Pulmonary artery endothelial cell (primary cell): Measurements from ENCODE around the gene MAMDC4. TPM values are rescaled to one million over a fixed set of nuclear protein-coding genes. Genes with fewer than 3 reads are reported as not detected.

Source experiments
- DNase-seq: peaks from one replicate; pipeline ENCODE4 v3.0.0-alpha.2; 2011; ENCODE audit warnings: low read depth, low spot score
- total RNA-seq: library from RNA; depleted of rRNA; stranded (reverse); fragments of >200 nt; gene quantifications from 2 replicates; pipeline ENCODE4 v1.2.3, GENCODE V29; 2014

The MAMDC4 gene
- total RNA-seq, 1 donor from 2014 or later, result 0.86 TPM

- no peak for DNase-seq
Measured at GRCh38 chr9:136886610-136887597, 34.8 kb downstream of the MAMDC4 start.

- DNase-seq, result no peak
Measured at GRCh38 chr9:136888454-136888853, 36.3 kb downstream of the MAMDC4 start.

DNA sequence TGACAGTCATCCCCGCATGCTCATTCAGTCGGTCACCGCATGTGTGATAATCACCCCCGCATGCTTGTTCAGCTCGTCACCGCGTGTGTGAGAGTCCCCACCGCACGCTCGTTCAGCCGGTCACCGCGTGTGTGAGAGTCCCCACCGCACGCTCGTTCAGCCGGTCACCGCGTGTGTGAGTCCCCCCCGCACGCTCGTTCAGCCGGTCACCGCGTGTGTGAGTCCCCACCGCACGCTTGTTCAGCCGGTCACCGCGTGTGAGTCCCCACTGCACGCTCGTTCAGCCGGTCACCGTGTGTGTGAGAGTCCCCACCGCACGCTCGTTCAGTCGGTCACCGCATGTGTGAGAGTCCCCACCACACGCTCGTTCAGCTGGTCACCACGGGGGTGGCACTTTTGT, 37.7 kb downstream of the MAMDC4 start:
- DNase-seq, result no peak

DNA sequence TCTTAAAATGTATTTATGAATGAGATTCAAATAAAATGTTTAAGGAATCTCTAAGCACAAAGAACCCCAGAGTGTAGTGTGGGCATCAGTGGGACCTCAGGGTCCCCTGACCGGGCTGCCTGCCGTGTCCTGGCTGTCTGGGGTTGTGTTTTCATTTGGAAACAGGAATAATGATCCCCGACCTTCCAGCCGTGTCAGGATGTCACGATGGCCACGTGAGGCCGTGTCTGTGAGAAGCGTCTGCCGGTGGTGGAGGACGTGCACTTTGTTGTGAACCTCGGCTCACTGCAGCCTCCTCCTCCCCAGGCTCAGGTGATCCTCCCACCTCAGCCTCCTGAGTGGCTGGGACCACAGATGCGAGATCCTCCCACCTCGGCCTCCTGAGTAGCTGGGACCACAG, 38.5 kb downstream of the MAMDC4 start:
- DNase-seq, result no peak

DNA sequence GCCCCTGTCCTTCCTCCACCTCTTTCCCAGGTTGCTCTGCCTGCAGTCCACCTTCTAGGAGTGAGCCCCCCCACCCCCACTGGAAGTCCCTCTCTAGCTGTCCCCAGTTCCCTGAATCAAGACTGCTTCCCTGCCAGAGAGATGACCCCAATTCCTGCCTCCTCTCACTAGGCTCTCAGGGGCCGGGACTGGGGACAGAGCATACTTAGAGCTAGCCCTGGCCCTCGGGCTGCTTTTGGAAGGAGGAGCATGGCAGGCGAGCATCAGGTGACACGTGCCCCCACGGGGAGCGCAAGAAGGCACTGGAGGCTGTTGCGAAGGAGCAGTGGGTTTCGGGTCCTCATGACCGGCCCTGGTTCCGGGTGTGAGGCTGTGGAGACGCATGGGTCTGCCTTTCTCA, 43.9 kb downstream of the MAMDC4 start:
- DNase-seq, result no peak

DNA sequence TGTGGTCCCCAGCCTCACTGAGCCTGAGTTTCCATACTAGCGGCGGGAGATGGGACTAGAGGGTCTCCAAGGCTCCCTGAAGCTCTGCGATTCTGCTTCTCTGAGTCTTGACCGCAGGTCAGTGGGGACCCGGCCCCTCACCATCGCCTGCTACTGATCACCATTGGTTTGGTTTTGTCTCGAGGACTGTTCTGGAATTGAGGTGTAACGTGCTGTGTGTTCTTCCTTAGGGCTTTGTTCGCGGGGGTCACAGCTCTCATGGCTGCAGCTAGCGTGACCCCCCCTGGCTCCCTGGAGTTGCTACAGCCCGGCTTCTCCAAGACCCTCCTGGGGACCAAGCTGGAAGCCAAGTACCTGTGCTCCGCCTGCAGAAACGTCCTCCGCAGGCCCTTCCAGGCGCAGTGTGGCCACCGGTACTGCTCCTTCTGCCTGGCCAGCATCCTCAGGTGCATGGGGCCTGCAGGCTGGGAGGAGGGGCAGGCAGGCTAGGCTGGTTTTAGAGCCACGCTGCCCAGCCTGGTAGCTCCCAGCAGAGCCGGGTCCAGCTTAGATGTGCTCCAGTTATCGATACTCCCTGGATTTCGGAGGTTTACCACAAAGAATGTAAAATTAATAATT, 46.4 kb downstream of the MAMDC4 start:
- DNase-seq, result no peak

DNA sequence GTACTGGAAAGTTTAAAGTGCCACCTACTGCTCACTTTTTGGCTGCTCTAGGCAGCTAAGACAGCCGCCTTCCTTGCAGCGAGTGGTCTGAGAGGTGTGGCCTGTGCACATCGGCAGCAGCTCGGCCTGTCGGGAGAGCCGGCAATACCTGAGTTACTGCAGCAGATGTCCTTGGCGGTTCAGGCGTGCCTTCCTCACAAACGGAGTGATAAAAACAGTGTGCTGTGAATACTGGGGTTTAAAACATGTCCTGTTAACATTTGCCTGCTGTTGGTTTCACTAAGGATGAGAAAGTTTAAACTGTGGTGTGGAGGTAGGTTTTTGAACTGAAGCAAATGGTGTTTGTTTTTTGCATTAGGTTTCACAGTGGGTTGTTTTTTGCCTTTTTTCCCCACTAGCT, 47.0 kb downstream of the MAMDC4 start:
- no peak for DNase-seq

DNA sequence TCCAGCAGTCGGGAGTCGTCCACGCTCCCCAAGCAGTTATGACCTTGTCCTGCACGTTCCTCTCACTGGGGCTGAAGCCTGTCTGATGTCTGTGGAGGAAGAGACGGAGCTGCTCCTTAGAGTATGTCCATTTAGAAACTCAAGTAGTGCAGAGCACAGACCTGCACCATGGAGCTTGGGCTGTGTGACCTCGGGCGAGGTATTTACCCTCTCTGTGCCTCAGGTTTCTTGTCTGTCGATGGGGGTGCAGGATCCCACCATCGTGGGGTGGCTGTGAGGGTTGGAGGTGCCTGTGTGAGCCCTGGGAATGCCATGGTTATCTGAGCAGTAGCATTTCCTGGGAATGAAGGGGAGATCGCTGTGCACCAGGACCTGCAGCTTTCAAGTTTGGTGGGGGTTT, 48.4 kb downstream of the MAMDC4 start:
- DNase-seq, result no peak

DNA sequence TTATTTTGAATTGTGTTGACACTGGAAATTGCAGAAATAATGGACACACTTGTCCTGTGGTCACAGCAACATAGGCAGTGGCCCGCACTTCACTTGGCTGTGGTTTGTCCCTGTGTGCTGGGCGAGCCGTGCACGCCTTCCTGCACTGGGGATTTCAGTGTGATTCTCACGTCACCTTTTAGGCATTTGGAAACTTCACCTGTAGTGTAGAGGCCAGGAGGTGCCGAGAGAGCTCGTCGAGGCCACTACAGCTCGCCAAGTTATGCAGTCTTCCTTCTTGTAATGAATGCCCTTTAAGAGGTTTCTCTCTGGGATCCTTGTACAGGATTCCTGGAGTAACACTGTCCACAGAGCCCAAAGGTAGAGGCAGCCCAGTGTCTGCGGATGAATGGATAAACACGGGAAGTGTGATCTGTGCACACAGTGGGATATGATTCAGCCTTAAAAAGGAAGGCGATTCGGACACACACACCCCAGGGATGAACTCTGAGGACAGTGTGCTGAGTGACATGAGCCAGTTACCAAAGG, 48.9 kb downstream of the MAMDC4 start:
- DNase-seq, result no peak

DNA sequence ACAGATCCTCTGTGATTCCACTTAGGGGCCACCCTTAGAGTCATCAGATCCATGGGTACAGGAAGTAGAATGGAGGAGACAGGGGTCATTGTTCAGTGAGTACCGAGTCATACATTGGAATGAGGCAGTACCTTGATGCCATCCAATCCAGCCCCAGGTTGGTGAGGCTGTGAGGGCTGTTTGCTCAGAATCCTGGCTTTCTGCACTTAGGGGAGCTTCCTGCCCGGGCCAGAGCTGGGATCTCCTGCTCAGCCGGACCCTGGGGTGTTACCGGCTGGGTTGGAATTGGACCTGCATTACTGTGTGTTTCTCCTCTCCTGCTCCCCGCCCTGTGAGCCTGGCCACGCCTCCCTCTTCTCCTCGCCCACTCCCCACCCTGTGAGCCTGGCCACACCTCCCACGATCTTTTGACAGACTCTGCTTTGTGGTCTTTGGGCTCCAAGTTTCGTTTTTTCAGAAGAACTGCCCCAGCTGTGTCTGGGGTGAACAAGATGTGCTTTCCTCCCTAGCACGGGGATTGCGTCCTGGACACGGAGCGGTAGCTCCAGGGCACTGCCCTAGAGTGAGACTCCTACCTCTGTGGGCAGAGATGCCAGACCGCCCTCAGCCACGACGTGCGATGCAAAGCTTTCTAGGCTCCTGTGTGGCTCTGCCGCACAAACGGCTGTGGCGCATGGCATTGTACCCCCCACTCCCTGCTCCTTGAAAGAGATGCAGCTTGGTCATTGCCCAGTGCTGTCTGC, 49.5 kb downstream of the MAMDC4 start:
- DNase-seq, result no peak

GRCh38 chr9:136902259-136902821, 50.2 kb downstream of the MAMDC4 start:
- DNase-seq, result peak; percentile 35

GRCh38 chr9:136903041-136903554, 51.0 kb downstream of the MAMDC4 start:
- DNase-seq, result no peak

GRCh38 chr9:136906266-136906665, 54.1 kb downstream of the MAMDC4 start:
- DNase-seq, result no peak

DNA sequence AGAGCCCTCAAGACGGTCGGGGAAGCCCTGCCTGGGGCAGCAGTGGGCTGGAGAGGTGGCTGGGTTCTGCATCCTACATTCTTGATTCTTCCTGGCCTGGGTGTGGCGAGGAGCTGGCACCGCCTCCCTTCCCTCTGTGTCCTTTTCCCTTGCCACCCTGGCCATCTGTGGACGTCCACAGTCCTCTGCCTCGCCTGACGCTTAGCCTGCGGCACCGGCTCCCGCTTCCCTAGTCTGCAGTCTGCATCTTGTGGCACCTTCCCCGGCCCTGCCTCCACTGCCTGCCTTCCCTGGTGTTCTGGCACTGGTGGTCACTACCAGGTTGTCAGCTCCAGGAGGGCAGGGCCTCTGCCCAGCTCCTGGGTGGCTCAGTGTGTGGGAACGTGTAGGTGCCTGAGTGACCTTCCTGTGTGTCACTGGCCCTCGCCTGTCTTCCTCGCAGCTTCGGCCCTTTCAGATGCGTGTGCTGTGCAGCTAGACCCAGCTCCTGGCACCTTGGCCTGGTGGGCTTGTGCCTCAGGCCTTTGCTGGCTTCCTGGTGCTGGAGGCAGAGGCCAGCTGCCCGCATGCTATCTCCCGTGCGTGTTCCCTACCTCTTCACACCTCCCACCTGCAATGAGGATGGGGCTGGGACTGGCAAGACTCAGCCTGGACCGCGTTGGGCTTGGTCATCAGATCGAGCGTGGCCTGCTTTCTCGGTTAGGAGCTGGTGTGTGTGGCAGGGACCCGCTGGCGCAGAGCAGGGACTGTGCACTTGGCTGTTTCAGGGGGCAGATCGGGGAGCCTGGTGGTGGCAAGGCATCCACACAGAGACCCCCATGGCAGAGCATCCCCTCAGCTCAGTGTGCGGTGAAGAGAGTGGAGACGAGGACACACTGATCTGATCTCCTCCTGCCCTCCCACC, 55.1 kb downstream of the MAMDC4 start:
- no peak for DNase-seq

Other genes starting within 250 kb of the MAMDC4 start
- gene EGFL7, start 189.4 kb upstream of the MAMDC4 start, total RNA-seq, result 450 and 500 TPM in 2 replicates
- 48.9 and 49.9 TPM in 2 replicates for gene AGPAT2, start 164.9 kb upstream of the MAMDC4 start, total RNA-seq
- gene DIPK1B, start 139.8 kb upstream of the MAMDC4 start, total RNA-seq, result 152 and 177 TPM in 2 replicates
- gene LCN10, start 109.4 kb upstream of the MAMDC4 start, total RNA-seq, result under 0.01 TPM in 1 of 2 replicates, not detected in the other
- gene LCN6, start 103.8 kb upstream of the MAMDC4 start, total RNA-seq, result not detected in 2 replicates
- gene LCN8, start 94.1 kb upstream of the MAMDC4 start, total RNA-seq, result not detected in 2 replicates
- gene LCN15, start 87.8 kb upstream of the MAMDC4 start, total RNA-seq, result not detected in 2 replicates
- 47.5 and 73.2 TPM in 2 replicates for gene TMEM141, start 61.0 kb upstream of the MAMDC4 start, total RNA-seq
- gene CCDC183, start 56.0 kb upstream of the MAMDC4 start, total RNA-seq, result 0.18 and 0.26 TPM in 2 replicates
- gene RABL6, start 44.4 kb upstream of the MAMDC4 start, total RNA-seq, result 85.5 and 96.1 TPM in 2 replicates
- 0.66 and 0.78 TPM in 2 replicates for gene AJM1, start 9.9 kb upstream of the MAMDC4 start, total RNA-seq
- gene PHPT1, start 2.9 kb upstream of the MAMDC4 start, total RNA-seq, result 150 and 171 TPM in 2 replicates
- gene EDF1, start 14.0 kb downstream of the MAMDC4 start, total RNA-seq, result 279 and 309 TPM in 2 replicates
- gene TRAF2, start 34.2 kb downstream of the MAMDC4 start, total RNA-seq, result 12.7 and 23.9 TPM in 2 replicates
- 171 and 182 TPM in 2 replicates for gene FBXW5, start 92.4 kb downstream of the MAMDC4 start, total RNA-seq
- 0.67 TPM in 1 of 2 replicates, not detected in the other for gene C8G, start 92.9 kb downstream of the MAMDC4 start, total RNA-seq
- not detected in 2 replicates for gene LCN12, start 99.9 kb downstream of the MAMDC4 start, total RNA-seq
- not detected in 2 replicates for gene PTGDS, start 125.2 kb downstream of the MAMDC4 start, total RNA-seq
- not detected in 2 replicates for gene LCNL1, start 130.6 kb downstream of the MAMDC4 start, total RNA-seq
- gene PAXX, start 140.1 kb downstream of the MAMDC4 start, total RNA-seq, result 17.8 and 18.0 TPM in 2 replicates
- 0.33 and 0.46 TPM in 2 replicates for gene CLIC3, start 144.2 kb downstream of the MAMDC4 start, total RNA-seq
- gene ABCA2, start 175.9 kb downstream of the MAMDC4 start, total RNA-seq, result 7.9 and 15.7 TPM in 2 replicates
- not detected in 2 replicates for gene FUT7, start 179.7 kb downstream of the MAMDC4 start, total RNA-seq
- 31.2 and 33.0 TPM in 2 replicates for gene NPDC1, start 193.8 kb downstream of the MAMDC4 start, total RNA-seq
- gene ENTPD2, start 201.7 kb downstream of the MAMDC4 start, total RNA-seq, result not detected in 2 replicates
- gene SAPCD2, start 218.2 kb downstream of the MAMDC4 start, total RNA-seq, result 17.6 and 31.1 TPM in 2 replicates
- 15.4 and 17.0 TPM in 2 replicates for gene UAP1L1, start 225.2 kb downstream of the MAMDC4 start, total RNA-seq
- 58.1 and 76.7 TPM in 2 replicates for gene MAN1B1, start 234.6 kb downstream of the MAMDC4 start, total RNA-seq